Kidney (tissue), 14 donors: Measurements from ENCODE around the gene CACTIN. TPM values are rescaled to one million over a fixed set of nuclear protein-coding genes. Genes with fewer than 3 reads are reported as not detected.

ENCODE experiments used
- DNase-seq, 5 donors: peaks; one replicate each; pipeline ENCODE4 v3.0.0-alpha.2; 2013 to 2020
- FAIRE-seq: peaks from 2 replicates; lab custom pipeline; 2012; peaks lifted over from hg19 to GRCh38; lab: Jason Lieb, UNC
- H3K27ac ChIP-seq, 2 donors: one replicate each; pipeline ENCODE4 v1.7.0; 2013; ENCODE audit warnings: low read depth in 2 of 2, low read length in 2 of 2, inconsistent platforms in 1 of 2
- H3K27me3 ChIP-seq: one replicate; pipeline ENCODE4 v1.7.1; 2013; ENCODE audit warnings: low read length, inconsistent platforms; ENCODE audit not compliant: control insufficient read depth, insufficient read depth
- H3K36me3 ChIP-seq, 3 donors: one replicate each; pipeline versions ENCODE4 v1.7.0 to v1.7.1; 2013; ENCODE audit warnings: low read length in 3 of 3, control low read depth in 1 of 3, inconsistent platforms in 1 of 3; ENCODE audit not compliant: insufficient read depth in 3 of 3, control insufficient read depth in 2 of 3
- H3K4me1 ChIP-seq, 3 donors: one replicate each; pipeline versions ENCODE4 v1.7.0 to v1.7.1; 2013; ENCODE audit warnings: low read length in 3 of 3, inconsistent platforms in 1 of 3, low read depth in 1 of 3; ENCODE audit not compliant: control insufficient read depth in 2 of 3, insufficient read depth in 2 of 3
- H3K4me3 ChIP-seq, 3 donors: one replicate each; pipeline versions ENCODE4 v1.7.0 to v1.8.1; 2013; ENCODE audit warnings: low read length in 3 of 3, control low read depth in 1 of 3, inconsistent platforms in 1 of 3
- H3K9ac ChIP-seq, 3 donors: one replicate each; pipeline versions ENCODE4 v1.7.0 to v1.7.1; 2013; ENCODE audit warnings: low read length in 3 of 3, control low read depth in 1 of 3, inconsistent platforms in 1 of 3
- H3K9me3 ChIP-seq, 3 donors: one replicate each; pipeline versions ENCODE4 v1.7.0 to v1.7.1; 2013; ENCODE audit warnings: low read length in 3 of 3, control low read depth in 1 of 3, inconsistent platforms in 1 of 3; ENCODE audit not compliant: control insufficient read depth in 2 of 3, insufficient read depth in 1 of 3
- CTCF ChIP-seq: IDR thresholded peaks from 3 replicates; pipeline ENCODE4 v1.5.1; 2012; ENCODE audit warnings: mild to moderate bottlenecking, moderate library complexity, borderline replicate concordance; ENCODE audit not compliant: insufficient read depth; ENCODE audit errors: extremely low read depth
- intact Hi-C: fragments of 100-400 bp; cut with DNase I; formaldehyde crosslinking; loops from one replicate; pipeline ENCODE4 v1.11.1; 2022
- polyA plus RNA-seq: library from polyadenylated mRNA; stranded (reverse); fragments of 350-450 nt; fragmentation: Illumina TruSeq; extraction: RNeasy Lipid Tissue Mini Kit (QIAGEN cat#74804); gene quantifications from one replicate; pipeline ENCODE4 v1.2.3, GENCODE V29; 2014; ENCODE audit warnings: low read depth, low replicate concordance; ENCODE audit not compliant: insufficient read depth
- total RNA-seq: library from RNA; stranded (reverse); fragmentation: NEBNext Ultra II Directional; extraction: Animal tissue kit (Norgen Biotek cat#: 25700); gene quantifications from one replicate; pipeline ENCODE4 v1.2.1, GENCODE V29; 2021
- donor health status: control.
- donor health status: control.
- donor health status: control.
- donor health status: control.
- donor health status: control.
- donor health status: DM: yes; HTN: yes; CAD: no.
- donor health status: Normal renal cell carcinoma (clear cell type).

The CACTIN gene
- total and polyA plus RNA-seq, 2 donors from 2014 or later = 11.6 to 23.9 TPM

GRCh38 chr19:3653081-3653795, 26.6 kb upstream of the CACTIN start:
- Histone ChIP-seq H3K4me3 (no peak overlapping the region), H3K9ac (no peak overlapping the region), H3K27me3 (no peaks in the 10 kb centered on the region), H3K36me3 (peaks cover 2 to 12% (median 4%) of the 10 kb centered on the region in 3 donors), H3K4me1 (no peaks in the 10 kb centered on the region), H3K27ac (no peak overlapping the region), H3K9me3 (no peaks in the 10 kb centered on the region)
- FAIRE-seq (no peak), DNase-seq (no peak)
- intact Hi-C loops = no loop called here
- TF ChIP-seq CTCF = no peak

- Histone ChIP-seq H3K27ac (no peak overlapping the region), H3K4me1 (no peaks in the 10 kb centered on the region), H3K27me3 (no peaks in the 10 kb centered on the region), H3K36me3 (peaks cover 2 to 12% (median 4%) of the 10 kb centered on the region in 3 donors), H3K4me3 (no peak overlapping the region), H3K9ac (no peak overlapping the region), H3K9me3 (no peaks in the 10 kb centered on the region)
- no peak for FAIRE-seq
- TF ChIP-seq CTCF = no peak
- intact Hi-C loops = no loop called here
- DNase-seq = no peak
These were observed 25.8 kb upstream of the CACTIN start for GRCh38 chr19:3652422-3652821.

GRCh38 chr19:3651684-3652083, 25.1 kb upstream of the CACTIN start:
- Histone ChIP-seq H3K9me3 (no peaks in the 10 kb centered on the region), H3K27me3 (no peaks in the 10 kb centered on the region), H3K36me3 (peaks cover 0 to 6% (median 0%) of the 10 kb centered on the region in 3 donors), H3K9ac (no peak overlapping the region), H3K27ac (no peak overlapping the region), H3K4me1 (no peaks in the 10 kb centered on the region), H3K4me3 (no peak overlapping the region)
- no peak for TF ChIP-seq CTCF
- intact Hi-C loops = no loop called here
- no peak for DNase-seq
- no peak for FAIRE-seq

- H3K36me3 ChIP-seq = peaks cover 0 to 6% (median 0%) of the 10 kb centered on the region in 3 donors
- FAIRE-seq (no peak), DNase-seq (no peak)
- no peak overlapping the region for H3K9ac ChIP-seq
- no peak for TF ChIP-seq CTCF
- H3K4me1 ChIP-seq = no peaks in the 10 kb centered on the region
- no peak overlapping the region for H3K27ac ChIP-seq
- no peaks in the 10 kb centered on the region for H3K27me3 ChIP-seq
- intact Hi-C loops = no loop called here
- H3K4me3 ChIP-seq = no peak overlapping the region
- no peaks in the 10 kb centered on the region for H3K9me3 ChIP-seq
These were observed 23.3 kb upstream of the CACTIN start for GRCh38 chr19:3649888-3650287.
